ENCODE measurements around the gene FOXS1.
A peak's percentile ranks its signal among the peaks of the same experiment; 100 is the strongest.

Gene FOXS1

GRCh38 chr20:31872406-31872805, 27.0 kb upstream of the FOXS1 start:
- Histone ChIP-seq H3K36me3 (ENCODE audit: insufficient read depth, low read length) (no peaks in the 10 kb centered on the region), H3K27me3 (ENCODE audit: insufficient read depth, low read length, poor library complexity, severe bottlenecking) (peaks cover 9% of the 10 kb centered on the region)
- TF ChIP-seq EZH2phosphoT487 (IDR thresholded peaks at IDR 0.05; ENCODE audit: borderline replicate concordance) (no peak), CTCF (conservative IDR thresholded peaks at IDR 0.05; ENCODE audit: low read length) (no peak)

GRCh38 chr20:31871618-31871954, 26.2 kb upstream of the FOXS1 start:
- no peaks in the 10 kb centered on the region for H3K36me3 ChIP-seq (ENCODE audit: insufficient read depth, low read length)
- H3K27me3 ChIP-seq (ENCODE audit: insufficient read depth, low read length, poor library complexity, severe bottlenecking), result peaks cover 9% of the 10 kb centered on the region
- no peak overlapping the region for H3K4me2 ChIP-seq (ENCODE audit: low read depth, low read length, poor library complexity, severe bottlenecking)
- no peak overlapping the region for H3K9ac ChIP-seq (ENCODE audit: low read depth, low read length, poor library complexity, severe bottlenecking)
- no peaks in the 10 kb centered on the region for H3F3A ChIP-seq (ENCODE audit: low read depth)
- no peak overlapping the region for H2AFZ ChIP-seq (ENCODE audit: low read length)
- no peak overlapping the region for H3K4me3 ChIP-seq (ENCODE audit: low read length, poor library complexity, severe bottlenecking)
- H3K79me2 ChIP-seq (ENCODE audit: insufficient read depth, low read length), result no peaks in the 10 kb centered on the region
- H3K9me2 ChIP-seq (replicated peaks; ENCODE audit: low read depth, low read length), result no peaks in the 10 kb centered on the region
- H3K4me1 ChIP-seq (ENCODE audit: insufficient read depth, low read length, poor library complexity, severe bottlenecking), result peaks cover 11% of the 10 kb centered on the region
- no peaks in the 10 kb centered on the region for H4K20me1 ChIP-seq (ENCODE audit: insufficient read depth, low read length, poor library complexity, severe bottlenecking)
- TF ChIP-seq CTCF (conservative IDR thresholded peaks at IDR 0.05; ENCODE audit: low read length) (no peak), EZH2phosphoT487 (IDR thresholded peaks at IDR 0.05; ENCODE audit: borderline replicate concordance) (no peak)
- H3K9me3 ChIP-seq (ENCODE audit: insufficient read depth, low read depth, low read length), result no peaks in the 10 kb centered on the region

More at GRCh38 chr20:31872406-31872805, 27.0 kb upstream of the FOXS1 start:
- H3K4me3 ChIP-seq (ENCODE audit: low read length, poor library complexity, severe bottlenecking), result no peak overlapping the region
- no peaks in the 10 kb centered on the region for H3K9me3 ChIP-seq (ENCODE audit: insufficient read depth, low read depth, low read length)
- peaks cover 11% of the 10 kb centered on the region for H3K4me1 ChIP-seq (ENCODE audit: insufficient read depth, low read length, poor library complexity, severe bottlenecking)
- H3K9ac ChIP-seq (ENCODE audit: low read depth, low read length, poor library complexity, severe bottlenecking), result no peak overlapping the region
- no peaks in the 10 kb centered on the region for H3K79me2 ChIP-seq (ENCODE audit: insufficient read depth, low read length)
- H4K20me1 ChIP-seq (ENCODE audit: insufficient read depth, low read length, poor library complexity, severe bottlenecking), result no peaks in the 10 kb centered on the region
- no peaks in the 10 kb centered on the region for H3K9me2 ChIP-seq (replicated peaks; ENCODE audit: low read depth, low read length)
- H2AFZ ChIP-seq (ENCODE audit: low read length), result no peak overlapping the region
- H3F3A ChIP-seq (ENCODE audit: low read depth), result no peaks in the 10 kb centered on the region
- no peak overlapping the region for H3K4me2 ChIP-seq (ENCODE audit: low read depth, low read length, poor library complexity, severe bottlenecking)

- Histone ChIP-seq H2AFZ (ENCODE audit: low read length) (peak overlapping the region; percentile 87), H3K4me3 (ENCODE audit: low read length, poor library complexity, severe bottlenecking) (peak overlapping the region; percentile 69), H3K36me3 (ENCODE audit: insufficient read depth, low read length) (no peaks in the 10 kb centered on the region), H3K27me3 (ENCODE audit: insufficient read depth, low read length, poor library complexity, severe bottlenecking) (peaks cover 9% of the 10 kb centered on the region), H3F3A (ENCODE audit: low read depth) (no peaks in the 10 kb centered on the region), H3K9me3 (ENCODE audit: insufficient read depth, low read depth, low read length) (no peaks in the 10 kb centered on the region), H4K20me1 (ENCODE audit: insufficient read depth, low read length, poor library complexity, severe bottlenecking) (no peaks in the 10 kb centered on the region), H3K79me2 (ENCODE audit: insufficient read depth, low read length) (no peaks in the 10 kb centered on the region), H3K9me2 (replicated peaks; ENCODE audit: low read depth, low read length) (no peaks in the 10 kb centered on the region), H3K9ac (ENCODE audit: low read depth, low read length, poor library complexity, severe bottlenecking) (peak overlapping the region; percentile 66), H3K4me2 (ENCODE audit: low read depth, low read length, poor library complexity, severe bottlenecking) (peak overlapping the region; percentile 68), H3K4me1 (ENCODE audit: insufficient read depth, low read length, poor library complexity, severe bottlenecking) (peaks cover 11% of the 10 kb centered on the region)
- no peak for TF ChIP-seq EZH2phosphoT487 (IDR thresholded peaks at IDR 0.05; ENCODE audit: borderline replicate concordance)
- TF ChIP-seq CTCF (conservative IDR thresholded peaks at IDR 0.05; ENCODE audit: low read length), result no peak
Measured at GRCh38 chr20:31870726-31871617, 25.6 kb upstream of the FOXS1 start.
